Activated CD4-positive, alpha-beta T cell treated with anti-CD3 and anti-CD28 coated beads, Interleukin-2, amount 50 U/mL, for 1 hour (primary cell): ENCODE measurements around the gene ANKRD30B.
"Not testable (repeated sequence)": the region's sequence is repeated elsewhere in the genome, so short reads cannot be mapped to it uniquely, and the experiment has no call there.

Source experiments
- DNase-seq: peaks from one replicate; pipeline ENCODE4 v3.0.0-alpha.2; 2020

The ANKRD30B gene

GRCh38 chr18:14747513-14748474 is at the start of gene ANKRD30B:
Gene ANKRD30B (plus strand): TSS chr18:14748172. CDS start chr18:14748420, 248 bp downstream.
- no peak for DNase-seq

GRCh38 chr18:14701286-14702040 is 46.5 kb upstream of the ANKRD30B start:
- DNase-seq: not testable (repeated sequence)

- not testable (repeated sequence) for DNase-seq
Observed at GRCh38 chr18:14709761-14710160, 38.2 kb upstream of the ANKRD30B start.

- not testable (repeated sequence) for DNase-seq
Observed at GRCh38 chr18:14721569-14721968, 26.4 kb upstream of the ANKRD30B start.

GRCh38 chr18:14739056-14739455 is 8.9 kb upstream of the ANKRD30B start:
- DNase-seq: not testable (repeated sequence)

GRCh38 chr18:14746897-14747296 is 1.1 kb upstream of the ANKRD30B start:
- no peak for DNase-seq

GRCh38 chr18:14748496-14748895 is 524 bp downstream of the ANKRD30B start:
- DNase-seq: no peak

- not testable (repeated sequence) for DNase-seq
Observed at GRCh38 chr18:14763566-14763965, 15.6 kb downstream of the ANKRD30B start.

GRCh38 chr18:14767474-14767873 is 19.5 kb downstream of the ANKRD30B start:
- DNase-seq: no peak

GRCh38 chr18:14768241-14768640 is 20.3 kb downstream of the ANKRD30B start:
- no peak for DNase-seq

GRCh38 chr18:14769381-14769780 is 21.4 kb downstream of the ANKRD30B start:
- no peak for DNase-seq

GRCh38 chr18:14776801-14777200 is 28.8 kb downstream of the ANKRD30B start:
- no peak for DNase-seq

- no peak for DNase-seq
Observed at GRCh38 chr18:14781671-14782070, 33.7 kb downstream of the ANKRD30B start.

GRCh38 chr18:14784133-14784532 is 36.2 kb downstream of the ANKRD30B start:
- no peak for DNase-seq

- not testable (repeated sequence) for DNase-seq
Observed at GRCh38 chr18:14796876-14797275, 48.9 kb downstream of the ANKRD30B start.

GRCh38 chr18:14797969-14798764 is 50.2 kb downstream of the ANKRD30B start:
- DNase-seq: not testable (repeated sequence)

- not testable (repeated sequence) for DNase-seq
Observed at GRCh38 chr18:14811081-14811480, 63.1 kb downstream of the ANKRD30B start.

- DNase-seq: not testable (repeated sequence)
Observed at GRCh38 chr18:14826972-14827632, 79.1 kb downstream of the ANKRD30B start.

- not testable (repeated sequence) for DNase-seq
Observed at GRCh38 chr18:14841607-14842006, 93.6 kb downstream of the ANKRD30B start.

- not testable (repeated sequence) for DNase-seq
Observed at GRCh38 chr18:14851533-14851932, 103.6 kb downstream of the ANKRD30B start.

GRCh38 chr18:14855634-14856033 is 107.7 kb downstream of the ANKRD30B start:
- not testable (repeated sequence) for DNase-seq

GRCh38 chr18:14856256-14856655 is 108.3 kb downstream of the ANKRD30B start:
- DNase-seq: not testable (repeated sequence)
